ENCODE data around the gene OR6B3.

The OR6B3 gene

DNA sequence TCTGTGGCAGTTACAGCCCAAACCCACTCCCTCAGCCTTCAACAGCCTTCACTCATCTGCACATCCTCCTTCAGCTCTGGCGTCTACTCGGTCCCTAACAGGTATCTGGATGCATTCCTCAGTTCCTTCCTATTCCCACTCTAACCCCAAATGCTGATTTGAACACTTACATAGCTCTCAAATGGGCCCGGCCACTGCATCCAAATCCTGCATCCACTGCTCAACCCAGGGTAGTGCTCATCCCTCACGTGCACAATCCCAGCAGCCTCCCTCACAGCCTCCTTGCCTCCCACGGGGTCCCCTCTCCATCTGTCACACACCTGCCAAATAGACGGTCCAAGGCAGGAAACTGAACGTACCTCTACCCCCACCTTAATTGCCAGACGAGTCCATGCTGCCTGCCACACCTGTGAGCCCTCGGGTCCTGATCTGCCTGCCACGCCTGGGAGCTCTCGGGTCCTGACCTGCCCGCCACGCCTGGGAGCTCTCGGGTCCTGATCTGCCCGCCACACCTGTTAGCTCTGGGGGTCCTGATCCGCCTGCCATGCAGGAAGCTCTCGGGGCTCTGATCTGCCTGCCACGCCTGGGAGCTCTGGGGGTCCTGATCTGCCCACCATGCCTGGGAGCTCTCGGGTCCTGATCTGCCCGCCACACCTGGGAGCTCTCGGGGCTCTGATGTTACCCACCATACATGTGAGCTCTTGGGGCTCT is 9.9 kb downstream of the OR6B3 start:
- no peak for DNase-seq

DNA sequence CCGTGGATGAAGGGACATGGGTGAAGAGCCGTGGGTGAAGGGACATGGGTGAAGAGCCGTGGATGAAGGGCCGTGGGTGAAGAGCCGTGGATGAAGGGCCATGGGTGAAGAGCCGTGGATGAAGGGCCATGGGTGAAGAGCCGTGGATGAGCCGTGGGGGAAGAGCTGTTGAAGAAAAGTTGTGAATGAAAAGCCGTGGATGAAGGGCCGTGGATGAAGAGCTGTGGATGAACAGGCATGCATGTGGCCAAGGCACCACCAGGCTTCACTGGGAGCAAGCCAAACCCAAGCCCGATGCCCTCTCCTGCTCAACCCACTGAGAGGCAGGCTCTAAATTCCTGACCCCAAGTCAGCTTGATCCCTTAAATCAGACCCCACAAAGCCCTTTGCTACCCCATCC is 10.6 kb downstream of the OR6B3 start:
- no peak for DNase-seq

DNA sequence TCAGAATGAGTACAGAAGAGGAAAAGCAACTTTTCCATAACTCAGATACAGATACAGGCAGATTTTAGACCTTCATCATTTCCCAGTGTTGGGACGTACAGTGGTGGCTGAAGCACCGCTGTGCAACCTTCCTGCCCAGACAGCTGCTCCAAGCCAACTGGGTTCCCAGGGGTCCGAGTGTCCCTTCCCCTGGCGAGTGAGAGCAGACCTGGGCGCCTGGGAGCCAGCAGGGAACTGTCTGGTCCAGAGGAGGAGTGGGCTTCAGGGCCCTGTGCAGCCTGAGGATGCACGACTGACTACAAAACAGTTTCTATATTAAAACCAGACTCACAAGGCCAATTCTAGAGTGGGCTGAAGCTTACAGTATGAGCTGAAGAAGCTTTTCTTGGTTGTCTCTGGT is 12.0 kb downstream of the OR6B3 start:
- DNase-seq: no peak

DNA sequence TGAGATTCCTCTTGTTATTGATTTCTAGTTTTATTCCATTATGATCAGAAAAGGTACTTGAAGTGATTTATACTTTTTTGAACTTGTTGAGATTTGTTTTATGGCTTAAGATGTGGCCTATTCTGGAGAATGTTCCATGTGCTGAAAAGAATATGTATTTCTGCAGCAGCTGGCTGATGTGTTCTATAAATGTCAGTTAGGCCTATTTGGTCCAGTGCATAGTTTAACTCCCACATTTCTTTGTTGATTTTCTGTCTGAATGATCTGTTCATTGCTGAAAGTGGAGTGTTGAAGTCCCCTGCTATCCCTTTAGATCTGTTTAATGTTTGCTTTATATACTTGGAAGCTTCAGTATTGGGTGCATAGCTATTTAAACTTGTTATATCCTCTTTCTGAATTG is 16.0 kb downstream of the OR6B3 start:
- DNase-seq: no peak

DNA sequence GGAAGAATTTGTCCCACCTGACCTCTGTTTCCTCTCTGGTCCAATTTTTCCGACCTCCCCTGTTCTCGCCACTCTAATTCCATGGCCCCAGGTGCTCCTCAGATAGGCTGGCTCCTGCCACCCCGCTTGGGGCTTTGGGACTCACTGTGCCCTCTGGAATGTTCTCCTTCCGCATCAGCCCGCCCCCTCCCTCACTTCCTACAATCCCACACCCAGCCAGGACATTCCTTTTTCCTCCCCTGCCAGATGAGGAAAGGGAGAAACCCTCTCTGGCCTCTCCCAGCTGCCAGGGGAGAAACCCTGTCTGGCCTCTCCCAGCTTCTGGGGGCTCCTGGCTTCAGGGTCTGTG is 20.0 kb downstream of the OR6B3 start:
- no peak for DNase-seq

DNA sequence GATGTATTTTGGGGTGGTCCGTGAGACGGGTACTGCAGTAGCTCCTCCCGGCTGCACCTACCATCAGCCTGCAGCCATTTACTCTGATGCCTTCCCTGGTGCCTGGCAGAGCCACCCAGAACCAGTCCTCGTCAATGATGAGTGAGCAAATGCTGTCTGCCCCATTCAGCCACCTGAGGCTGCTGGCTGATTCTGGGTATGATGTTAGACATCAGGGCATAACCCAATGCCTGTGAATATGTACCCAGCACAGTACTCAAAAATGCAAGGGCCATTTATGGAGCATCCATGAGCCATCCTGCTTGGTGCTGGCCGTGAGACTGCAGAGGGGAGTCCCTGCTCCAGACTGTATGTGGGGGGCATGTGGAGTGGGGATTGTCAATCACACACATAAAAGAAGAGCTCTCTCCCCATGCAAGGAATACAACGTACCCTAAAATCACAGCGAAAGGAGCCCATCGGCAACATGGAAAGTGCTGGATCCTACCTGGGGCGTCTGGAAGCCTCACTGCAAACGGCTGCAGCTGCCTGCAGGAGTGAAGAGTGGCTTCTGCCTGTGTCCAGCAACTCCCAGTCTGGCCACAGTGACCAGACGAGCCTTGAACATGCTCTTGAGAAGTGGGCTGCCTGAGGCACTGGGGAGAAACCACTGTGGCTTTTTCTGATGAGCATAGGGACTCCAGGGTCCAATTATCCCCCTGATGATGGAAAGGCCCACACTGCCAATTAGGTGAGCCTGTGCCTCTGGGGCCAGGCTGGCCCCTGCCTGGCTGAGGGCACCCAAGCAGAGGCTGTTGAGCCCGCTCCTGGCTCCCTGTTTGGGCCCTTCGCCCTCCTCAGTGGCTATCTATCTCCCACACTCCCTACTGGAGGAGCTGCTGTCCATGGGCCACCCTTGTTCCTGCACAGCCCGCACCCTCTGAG is 20.7 kb downstream of the OR6B3 start:
- no peak for DNase-seq

DNA sequence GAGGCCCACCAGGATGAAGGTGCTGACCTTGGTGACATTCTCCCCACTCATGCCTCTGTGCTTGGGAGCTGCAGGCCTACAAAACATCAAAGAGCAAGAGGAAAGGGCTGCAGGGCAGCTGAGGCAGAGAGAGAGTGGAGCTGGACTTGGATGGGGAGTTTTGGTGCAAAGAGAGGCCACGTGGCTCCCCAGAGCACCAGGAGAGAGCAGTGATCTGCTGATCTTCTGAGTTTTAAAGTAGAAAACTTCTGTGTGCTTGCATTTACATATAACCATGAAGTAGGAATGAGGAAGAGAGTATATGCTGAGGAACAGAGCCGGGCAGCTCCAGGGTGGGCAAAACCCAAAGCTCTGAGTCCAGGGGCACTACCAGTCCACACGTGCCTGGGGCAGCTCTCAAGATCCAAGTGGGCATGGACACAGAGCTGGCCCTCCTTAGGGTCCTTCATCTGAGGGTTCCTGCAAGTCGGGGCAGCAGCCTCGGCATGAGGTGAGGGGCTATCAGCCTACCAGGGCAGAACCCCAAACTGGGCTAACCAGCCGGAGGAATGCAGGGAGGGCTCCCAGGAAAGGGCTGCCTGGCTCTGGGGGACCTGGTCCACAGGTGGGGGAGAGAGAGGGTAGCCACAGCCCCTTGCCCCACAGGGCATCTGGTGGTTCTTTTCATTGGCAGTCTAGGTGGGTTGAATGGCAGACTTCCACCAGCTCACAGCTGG is 22.8 kb downstream of the OR6B3 start, which contains the start of gene OR6B2:
Gene OR6B2, minus strand, starts transcription at position 51 of the 716 bp plus-strand sequence. Its CDS starts 0 bp downstream, at position 51.
- no peak for DNase-seq

DNA sequence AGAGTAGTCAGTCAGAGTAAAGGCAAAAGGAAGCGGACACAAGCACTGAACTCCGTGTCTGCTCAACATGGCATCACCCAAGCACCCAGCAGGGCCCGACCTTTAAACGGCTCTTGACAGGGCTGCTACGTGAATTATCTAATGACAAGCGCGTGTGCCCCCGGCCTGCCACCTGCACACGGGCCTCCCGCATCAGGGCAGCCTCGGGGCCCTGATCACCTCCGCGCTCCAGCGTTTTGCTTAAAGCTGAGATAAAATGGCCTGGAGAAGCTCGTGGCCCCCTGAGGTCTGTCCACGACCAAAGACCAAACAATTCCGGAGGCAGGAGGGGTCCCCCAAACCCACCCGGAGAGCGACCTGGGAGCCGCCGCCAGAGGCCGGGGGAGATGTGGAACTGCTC is 28.6 kb downstream of the OR6B3 start:
- DNase-seq: peak; percentile 28

DNA sequence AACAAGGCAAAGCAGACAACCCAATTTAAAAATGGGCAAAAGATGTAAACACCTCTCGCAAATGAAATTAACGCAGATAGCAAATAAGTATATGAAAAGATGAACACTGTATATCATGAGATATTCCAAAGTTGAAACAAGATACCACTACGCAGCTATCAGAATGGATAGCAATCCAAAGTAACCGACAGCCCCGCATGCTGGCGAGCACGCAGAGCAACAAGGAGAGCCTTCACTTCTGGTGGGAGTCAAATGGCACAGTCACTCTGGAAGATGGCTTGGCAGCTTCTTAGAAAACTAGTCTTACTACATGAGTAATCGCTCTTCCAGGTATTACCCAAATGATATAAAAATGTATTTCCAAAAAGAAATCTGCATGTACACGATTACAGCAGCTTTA is 29.5 kb downstream of the OR6B3 start:
- DNase-seq: no peak

DNA sequence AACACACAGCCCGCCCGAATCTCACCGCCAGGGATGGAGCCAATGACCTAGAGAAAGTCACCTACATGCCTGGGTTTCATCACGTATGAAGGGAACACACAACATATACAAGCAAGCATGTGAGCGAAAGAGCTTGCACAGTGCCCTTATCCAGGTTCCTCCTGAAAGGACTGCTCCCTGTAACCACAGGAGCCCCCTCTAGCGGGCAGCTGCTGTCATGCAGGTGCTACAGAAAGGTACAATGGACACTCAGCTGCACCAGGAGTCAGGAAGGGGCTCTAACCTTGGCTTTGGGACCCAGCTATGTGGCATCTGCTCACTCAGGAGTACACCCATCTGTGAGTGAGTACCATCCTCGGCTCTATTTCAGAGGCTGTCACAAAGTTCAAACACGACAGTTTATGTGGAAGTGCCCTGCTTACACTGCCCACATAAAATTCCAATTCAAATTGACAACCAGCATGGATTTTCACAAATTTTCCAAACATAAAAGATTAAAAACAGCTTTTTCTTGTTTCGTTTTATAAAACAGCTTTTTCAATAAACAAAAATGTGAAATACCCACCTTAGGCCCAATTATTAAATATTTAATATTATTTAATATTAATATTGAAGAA is 31.7 kb downstream of the OR6B3 start:
- DNase-seq: peak; percentile 62

DNA sequence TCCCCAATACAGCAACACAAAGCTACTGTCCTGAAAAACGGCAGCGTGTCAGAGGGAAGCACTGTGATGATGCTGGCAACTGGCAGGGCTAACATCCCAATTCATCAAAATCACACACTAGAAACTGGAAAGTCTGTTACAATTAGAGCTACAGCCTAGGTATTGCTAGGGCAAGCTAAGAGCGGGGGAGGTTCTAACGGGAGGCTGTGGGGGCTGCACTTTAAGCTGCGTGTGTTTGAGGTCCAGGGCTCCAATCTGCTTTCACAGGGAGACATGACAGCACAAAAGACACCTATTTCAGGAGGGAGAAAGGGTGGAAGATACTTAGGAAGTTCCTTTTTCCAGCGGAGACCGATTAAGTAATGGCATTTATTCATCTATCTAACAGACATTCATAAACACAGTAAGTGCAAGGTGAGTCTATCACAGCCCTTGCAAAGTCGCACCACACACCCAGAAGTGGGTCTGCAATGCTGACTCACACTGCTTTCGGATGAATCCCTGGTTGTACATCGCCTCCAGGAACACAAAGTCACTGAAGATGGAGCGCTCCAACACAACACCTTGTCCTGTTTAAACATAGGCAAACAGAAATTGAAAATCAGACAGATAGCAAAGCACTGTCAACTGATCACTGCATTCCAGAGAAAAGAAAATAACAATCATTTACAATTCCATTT is 35.1 kb downstream of the OR6B3 start:
- DNase-seq: no peak

DNA sequence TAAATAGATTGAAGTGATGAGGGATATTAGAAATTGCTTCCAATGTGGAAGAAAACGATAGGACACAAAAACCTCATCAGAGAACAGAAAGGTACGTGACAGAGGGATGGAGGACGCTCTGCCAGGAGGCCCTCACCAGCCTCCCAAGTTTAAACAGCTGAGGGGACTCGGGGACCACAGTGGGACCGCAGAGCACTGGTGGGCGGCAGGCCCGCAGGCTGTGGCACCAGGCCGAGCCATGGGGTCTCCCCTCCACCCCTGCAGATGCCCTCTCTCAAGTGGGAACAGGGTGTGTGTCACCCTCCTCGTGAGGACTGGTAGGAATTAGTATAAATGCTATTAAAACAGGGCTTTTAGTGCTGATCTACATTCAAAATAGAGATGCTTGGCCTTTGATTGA is 39.0 kb downstream of the OR6B3 start:
- DNase-seq: no peak

DNA sequence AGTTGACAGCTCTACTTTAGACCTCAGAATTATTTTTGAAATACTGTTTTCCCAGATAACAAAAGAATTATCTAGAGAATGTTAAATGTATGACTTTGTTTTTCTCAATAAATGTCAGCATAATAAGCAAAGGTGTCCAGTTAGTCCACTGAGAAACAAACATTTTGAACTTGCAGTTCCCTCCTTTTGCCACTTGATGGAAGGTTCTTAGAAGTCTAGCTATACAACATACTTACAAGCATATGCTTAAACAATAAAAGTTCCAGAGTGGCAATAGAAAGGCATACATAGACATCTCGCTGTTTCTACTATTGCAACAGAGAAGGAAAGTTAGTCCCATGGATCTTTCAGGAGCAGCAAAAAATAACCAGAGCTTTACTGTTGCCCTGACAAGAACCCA is 40.0 kb downstream of the OR6B3 start:
- no peak for DNase-seq

DNA sequence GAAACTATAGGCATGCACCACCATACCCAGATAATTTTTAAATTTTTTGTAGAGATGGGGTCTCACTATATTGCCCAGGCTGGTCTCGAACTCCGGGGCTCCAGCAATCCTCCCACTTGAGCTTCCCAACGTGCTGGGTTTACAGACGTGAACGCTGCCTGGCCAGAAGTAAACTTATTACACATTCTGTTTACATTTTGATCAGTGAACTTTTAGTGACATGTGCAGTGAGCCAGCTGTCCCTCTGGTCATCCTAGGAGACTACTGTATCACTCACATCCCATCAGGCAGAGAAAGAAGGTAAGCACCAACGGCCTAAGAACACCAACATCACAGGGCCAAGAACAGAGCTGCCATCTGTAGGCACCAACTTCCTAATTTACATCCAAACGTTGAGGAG is 50.3 kb downstream of the OR6B3 start:
- no peak for DNase-seq

DNA sequence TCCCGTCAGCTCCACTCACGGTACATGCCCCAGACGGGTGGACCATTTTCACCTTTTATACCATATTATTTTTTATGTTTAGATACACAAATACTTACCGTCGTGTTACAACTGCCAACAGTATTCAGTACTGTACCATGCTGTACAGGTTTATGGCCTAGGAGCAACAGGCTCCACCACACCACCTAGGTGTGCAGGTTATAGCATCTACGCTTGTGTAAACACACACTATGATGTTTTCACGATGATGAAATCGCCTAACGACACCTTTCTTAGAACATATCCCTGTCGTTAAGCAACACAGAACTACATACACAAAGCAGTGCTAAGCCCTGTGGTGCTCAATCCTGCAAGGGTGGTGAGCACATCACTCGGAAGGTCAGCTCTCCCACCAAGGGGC is 52.6 kb downstream of the OR6B3 start:
- no peak for DNase-seq

DNA sequence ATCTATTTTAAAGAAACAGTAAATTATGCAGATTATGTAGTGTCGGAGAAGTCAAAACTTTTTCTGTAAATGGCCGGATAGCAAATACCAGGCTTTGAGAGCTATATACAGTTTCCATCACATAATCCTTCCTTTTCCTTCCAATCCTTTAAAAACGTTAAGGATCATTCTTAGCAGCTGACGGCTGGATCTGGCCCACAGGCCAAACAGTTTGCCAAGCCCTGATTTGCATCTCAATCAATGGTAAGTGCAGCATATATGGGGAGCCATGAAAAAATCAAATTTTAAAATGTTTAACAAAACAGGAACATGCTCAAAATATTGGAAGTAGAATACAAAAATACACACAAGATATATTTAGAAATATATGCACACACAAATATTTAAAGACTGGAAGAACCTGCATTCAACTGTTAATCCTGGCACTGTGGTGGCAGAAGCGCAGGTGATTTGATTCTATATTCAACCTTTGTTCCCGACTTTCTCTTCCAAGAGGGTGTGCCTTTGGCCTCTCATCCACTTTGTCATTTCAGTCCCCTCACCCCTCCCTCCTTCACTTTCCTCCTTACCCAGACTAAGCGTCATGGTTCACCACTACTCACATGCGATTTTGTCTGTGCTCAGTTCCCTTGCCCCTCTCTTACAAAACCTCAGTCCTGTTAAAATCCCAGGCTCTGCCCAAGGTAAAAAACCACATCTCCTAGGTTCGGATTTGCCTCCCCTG is 55.5 kb downstream of the OR6B3 start:
- DNase-seq: no peak

Measured in femur (tissue), 1 donor.